GM20000 (cell line): Measurements from ENCODE around the gene PRELP.

Experiments
- DNase-seq: peaks from one replicate; pipeline ENCODE4 v3.0.0; 2012; ENCODE audit warnings: low spot score
- TF ChIP-seq, protein P1 (sequence below): IDR thresholded peaks from 2 replicates; pipeline ENCODE4 v1.5.1; 2012; ENCODE audit warnings: mild to moderate bottlenecking, control low read depth; ENCODE audit errors: extremely low read depth, missing control alignments

The PRELP gene

DNA sequence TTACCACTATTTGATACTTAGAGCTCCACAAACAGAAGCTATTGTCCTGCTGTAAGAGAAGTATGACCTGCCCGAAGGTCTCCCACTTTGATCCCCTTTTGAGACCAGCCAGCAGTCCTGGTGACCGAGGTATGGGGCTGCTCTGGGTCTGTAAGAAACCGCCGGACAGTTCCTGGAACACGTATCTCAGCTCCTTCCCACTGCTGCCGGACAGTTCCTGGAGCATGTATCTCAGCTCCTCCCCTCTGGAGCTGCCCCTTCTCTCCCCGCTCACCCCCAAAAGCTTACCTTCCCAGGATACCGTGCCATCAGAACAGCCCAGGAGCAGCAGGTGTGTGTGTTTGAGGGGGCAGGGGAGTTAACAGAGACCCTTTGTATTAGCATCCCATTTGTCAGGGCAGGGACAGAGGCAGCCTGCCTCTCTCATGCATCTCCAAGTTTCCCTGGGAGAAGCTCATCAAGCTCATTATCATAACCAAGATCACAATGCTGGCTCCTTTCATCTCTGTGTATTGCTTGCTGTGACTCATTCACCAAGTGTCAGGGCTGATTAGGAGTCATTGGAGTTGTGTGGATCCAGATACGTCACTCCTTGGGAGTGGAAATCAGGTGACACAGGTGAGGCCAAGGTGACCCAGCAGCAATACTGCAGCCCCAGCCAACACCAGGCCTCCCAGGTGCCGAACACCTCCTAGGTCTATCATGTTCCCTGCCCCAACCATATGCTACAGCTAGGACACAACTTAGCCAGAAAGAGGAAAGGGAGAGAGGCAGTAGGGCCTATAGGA lies 43.6 kb downstream of the PRELP start:
- TF ChIP-seq, protein P1, sequence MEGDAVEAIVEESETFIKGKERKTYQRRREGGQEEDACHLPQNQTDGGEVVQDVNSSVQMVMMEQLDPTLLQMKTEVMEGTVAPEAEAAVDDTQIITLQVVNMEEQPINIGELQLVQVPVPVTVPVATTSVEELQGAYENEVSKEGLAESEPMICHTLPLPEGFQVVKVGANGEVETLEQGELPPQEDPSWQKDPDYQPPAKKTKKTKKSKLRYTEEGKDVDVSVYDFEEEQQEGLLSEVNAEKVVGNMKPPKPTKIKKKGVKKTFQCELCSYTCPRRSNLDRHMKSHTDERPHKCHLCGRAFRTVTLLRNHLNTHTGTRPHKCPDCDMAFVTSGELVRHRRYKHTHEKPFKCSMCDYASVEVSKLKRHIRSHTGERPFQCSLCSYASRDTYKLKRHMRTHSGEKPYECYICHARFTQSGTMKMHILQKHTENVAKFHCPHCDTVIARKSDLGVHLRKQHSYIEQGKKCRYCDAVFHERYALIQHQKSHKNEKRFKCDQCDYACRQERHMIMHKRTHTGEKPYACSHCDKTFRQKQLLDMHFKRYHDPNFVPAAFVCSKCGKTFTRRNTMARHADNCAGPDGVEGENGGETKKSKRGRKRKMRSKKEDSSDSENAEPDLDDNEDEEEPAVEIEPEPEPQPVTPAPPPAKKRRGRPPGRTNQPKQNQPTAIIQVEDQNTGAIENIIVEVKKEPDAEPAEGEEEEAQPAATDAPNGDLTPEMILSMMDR, result no peak

DNA sequence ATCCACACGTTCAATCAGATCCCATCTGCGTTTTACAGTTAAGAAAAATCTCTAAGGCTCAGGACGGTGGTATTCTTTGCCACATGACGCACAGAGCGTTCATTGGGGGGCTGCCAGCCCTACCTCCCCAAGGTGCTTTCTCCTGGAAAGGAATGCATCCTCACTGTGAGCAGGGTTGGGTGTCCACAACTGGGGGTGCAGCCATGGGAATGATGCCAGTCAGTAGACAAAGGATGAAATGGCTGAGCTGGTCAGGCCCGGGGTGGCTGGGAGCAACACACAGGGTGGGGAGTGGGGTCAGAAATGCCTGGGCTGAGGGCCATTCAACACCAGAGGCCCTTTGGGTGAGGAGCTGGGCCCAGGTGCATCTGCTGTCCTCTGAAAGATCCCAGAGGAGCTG lies 44.3 kb downstream of the PRELP start:
- TF ChIP-seq, protein P1, result no peak
- DNase-seq, result no peak

More for the DNA sequence above, 43.6 kb downstream of the PRELP start:
- no peak for DNase-seq

GRCh38 chr1:203520315-203520714 lies 44.7 kb downstream of the PRELP start:
- no peak for DNase-seq
- TF ChIP-seq, protein P1, result no peak

DNA sequence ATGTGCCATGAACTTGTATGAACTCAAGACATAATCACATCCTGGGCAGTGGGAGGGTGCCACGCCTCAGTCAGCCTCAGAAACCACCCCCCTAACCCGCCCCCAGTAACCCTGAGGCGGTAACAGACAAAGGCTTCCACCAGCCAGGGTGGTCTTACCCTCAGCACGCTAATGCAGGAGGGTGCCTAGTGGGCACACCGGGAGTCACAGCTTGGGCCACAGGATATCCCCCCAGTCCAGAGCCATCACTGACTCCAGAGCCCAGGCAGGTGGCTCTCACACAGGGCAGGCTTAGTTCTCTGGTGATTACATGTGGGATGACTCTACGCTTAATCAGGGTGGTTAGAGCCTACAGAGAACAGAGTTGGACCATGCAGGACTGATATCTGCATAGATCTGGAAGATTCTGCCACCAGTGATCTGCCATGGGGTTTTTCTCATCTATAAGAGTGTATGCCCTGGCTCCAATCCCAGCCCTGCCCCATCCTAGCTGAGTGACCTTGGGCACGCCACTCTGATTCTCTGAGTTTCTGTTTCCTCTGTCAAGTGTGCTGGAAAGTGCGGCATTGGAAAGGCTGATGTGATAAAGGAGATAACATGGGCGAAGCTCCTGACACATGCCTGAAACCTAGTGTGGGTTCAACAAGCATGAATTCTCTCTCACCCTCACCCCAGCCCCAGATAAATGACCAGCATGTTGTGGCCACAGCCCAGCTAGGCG lies 45.6 kb downstream of the PRELP start:
- no peak for DNase-seq
- TF ChIP-seq, protein P1, result no peak

DNA sequence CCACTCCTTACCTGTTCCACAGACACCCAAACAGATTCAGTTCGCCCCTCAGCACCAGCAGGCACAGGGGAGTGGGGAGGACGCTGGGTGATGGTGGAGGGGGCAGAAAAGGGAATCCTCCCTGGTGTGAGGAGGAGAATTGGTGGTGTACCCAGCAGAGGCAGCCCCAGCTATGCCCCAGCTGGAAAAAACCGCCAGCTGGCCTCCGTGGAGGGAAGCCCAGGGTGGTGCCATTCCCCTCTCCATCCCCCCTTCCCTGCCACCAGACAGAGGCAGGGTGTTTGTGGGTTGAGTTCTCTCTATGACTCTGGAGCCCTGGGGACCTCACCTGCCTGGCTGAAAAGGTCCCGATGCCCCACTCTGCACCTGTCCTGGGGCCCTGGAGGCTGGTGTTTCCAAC lies 46.2 kb downstream of the PRELP start:
- DNase-seq, result no peak
- TF ChIP-seq, protein P1, result no peak

DNA sequence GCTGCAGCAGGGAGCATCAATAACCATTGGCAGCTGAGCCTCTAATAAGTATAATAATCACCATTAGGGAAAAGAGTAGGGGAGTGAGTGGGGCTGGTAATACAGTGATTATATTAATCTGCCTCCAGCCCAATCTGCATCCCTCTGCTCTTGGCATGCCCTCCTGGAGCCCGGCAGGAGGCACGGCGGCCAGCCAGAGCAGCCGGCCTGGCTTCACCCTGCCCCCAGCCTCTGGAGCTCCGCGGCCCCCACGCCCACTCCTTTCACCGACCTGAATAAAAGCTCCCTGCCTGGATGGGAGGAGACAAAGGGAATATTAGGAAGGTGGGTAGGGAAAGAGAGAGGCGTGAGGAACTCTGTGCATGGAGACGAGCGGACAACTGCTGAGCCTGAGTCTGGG lies 46.6 kb downstream of the PRELP start:
- TF ChIP-seq, protein P1, result no peak
- DNase-seq, result no peak

DNA sequence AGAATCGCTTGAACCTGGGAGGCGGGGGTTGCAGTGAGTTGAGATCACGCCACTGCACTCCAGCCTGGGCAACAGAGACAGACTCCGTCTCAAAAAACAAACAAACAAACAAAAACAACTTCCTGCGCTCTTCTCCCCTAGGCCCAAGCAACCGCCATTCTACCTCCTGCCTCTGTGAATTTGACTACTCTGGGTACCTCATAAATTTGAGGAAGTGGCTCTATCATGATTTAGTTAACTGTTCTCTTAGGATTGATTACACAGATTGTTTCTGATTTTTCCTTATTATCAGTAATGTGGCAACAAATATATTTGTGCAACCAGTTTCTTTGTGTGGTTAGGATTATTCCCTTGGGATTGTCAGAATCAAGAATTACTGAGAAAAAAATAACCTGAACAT lies 48.1 kb downstream of the PRELP start:
- TF ChIP-seq, protein P1, result no peak
- no peak for DNase-seq
